NCI-H345 (cell line): ENCODE measurements around the gene TRIM45.

Source experiments
- DNase-seq: peaks from one replicate; lab custom pipeline; 2025; lab: John Stamatoyannopoulos, UW

TRIM45 gene

DNA sequence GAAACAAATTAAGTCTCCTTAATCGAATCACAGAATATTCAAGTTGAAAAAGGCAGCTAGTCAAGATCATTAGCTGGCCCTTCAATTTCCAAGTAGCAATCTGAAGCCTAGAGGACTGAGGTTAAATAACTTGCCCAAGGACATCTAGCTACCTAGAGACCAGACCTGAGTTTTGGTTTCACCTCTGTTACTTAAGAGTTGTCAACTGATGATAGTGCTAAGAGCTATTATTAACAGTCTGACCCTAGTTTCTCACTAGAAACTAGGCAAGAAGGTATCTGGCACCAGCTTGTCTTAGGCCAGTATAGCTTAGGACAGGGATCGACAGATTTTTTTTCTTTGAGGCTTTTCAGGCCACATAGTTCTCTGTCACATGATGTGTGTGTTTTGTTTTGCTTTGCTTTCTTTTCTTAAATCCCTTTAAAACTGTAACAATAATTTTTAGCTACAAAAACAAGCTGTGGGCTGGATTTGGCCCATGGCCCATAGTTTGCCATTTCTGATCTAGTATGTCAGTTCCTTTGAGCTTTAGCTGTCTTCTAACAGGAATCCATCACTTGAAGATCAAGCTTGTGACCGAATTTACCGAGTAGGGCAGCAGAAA is 23.2 kb downstream of the TRIM45 start:
- no peak for DNase-seq

DNA sequence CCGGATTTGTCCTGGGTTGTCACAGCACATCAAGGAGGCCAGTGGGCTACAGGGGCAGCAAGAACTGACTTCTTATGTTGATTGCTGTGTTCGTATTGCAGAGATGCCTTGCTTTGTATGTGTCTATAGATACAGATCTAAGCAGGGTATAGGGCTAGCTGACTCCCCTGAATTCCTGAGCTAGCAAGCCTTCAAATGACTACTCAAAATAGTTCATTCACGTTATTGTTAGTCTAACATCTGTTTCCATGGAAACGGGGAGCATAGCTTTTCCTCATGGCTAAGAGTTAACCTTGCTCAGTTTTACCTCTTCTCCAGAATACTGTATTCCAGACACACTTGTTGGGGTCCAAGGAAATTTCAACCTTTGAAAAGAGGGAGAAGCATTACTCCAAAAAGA is 24.1 kb downstream of the TRIM45 start:
- no peak for DNase-seq

DNA sequence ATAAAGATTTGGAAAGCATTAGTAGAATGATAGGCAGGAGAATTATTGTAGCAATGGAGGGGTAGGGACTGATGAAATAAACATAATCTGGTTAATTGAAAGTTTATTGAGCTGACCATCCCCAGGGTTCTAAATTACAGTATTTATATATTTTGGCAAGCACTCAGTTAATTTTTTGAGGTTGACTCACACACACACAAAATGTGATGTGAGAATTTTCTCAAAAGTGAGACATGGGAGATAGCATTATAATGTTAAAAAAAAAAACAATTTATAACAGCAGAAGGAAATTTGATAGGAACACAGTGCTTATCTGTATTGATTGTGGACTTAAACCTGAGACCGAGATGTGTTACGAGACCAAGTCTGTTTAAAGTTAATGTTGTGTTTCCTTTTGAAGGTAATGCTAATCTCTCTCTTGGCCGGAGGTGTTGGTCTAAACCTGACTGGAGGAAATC is 24.6 kb downstream of the TRIM45 start:
- no peak for DNase-seq

DNA sequence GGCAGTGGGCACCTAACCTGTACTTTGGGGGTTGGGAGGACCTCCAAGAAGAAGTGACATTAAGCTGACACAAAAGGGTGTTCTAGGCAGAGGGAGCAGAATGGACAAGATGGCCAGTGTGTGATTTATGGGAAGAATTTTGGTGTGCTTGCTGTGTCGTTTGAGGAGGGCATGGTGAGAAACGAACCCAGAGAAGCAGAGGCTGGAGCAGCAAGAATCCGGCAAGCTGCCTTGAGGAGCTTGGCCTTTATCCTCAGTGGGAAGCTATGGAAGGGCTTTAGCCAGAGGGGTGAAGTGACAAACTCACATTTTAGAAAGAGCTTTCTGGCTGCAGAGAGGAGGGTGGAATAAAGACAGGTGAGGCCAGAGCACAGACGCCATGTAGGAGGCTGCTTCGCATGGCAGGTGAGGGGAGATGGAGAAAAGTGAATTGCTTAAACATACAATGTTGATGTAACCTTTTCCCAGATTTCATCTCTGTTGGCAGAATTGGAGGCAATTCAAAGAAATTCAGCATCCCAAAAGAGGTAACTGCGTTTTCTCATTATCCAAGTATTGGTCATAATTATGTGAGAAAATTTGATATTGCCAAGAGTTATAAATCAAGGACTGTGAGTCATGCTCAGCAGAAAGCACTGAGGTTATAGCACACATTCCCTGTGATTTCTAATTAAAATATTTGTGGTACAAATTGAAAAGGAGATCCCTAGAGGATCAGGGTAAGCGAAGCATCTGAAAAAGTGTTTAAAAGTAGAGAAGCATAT is 26.5 kb downstream of the TRIM45 start:
- no peak for DNase-seq

DNA sequence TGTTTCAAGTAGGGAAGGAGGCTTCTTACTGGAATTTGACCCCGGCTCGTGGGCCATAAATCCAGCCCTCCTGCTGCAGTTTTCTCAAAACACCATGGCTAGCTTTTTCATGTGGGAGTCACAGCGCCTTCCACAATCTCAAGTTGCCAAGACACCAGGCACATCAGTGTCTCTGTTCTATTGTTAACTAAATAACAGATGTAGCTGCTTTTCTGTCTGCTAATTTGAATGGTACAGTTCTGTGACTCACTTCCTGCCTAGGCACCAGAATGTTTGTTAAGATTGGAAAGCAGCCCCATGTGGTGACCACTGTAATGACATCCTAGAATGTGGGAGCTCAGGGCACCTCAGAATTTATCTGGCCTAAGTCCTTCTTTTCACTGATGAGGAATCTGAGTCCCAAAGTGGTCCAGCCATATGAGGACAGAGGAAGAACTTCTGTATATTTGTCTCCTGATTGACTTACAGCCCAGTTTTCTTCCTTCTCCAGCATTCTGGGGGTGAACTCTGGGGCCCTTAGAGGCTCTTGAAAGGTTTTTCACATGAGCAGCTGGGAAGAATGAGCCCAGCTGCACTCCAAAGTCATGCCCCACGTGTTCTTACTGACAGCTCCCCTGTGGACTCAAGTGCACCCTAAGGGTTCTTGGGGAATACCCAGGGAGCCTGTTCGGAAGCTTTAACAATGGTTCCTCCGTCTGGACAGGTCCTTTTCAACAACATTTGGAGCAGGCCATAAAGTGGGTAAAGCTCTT is 27.5 kb downstream of the TRIM45 start:
- DNase-seq, result no peak

DNA sequence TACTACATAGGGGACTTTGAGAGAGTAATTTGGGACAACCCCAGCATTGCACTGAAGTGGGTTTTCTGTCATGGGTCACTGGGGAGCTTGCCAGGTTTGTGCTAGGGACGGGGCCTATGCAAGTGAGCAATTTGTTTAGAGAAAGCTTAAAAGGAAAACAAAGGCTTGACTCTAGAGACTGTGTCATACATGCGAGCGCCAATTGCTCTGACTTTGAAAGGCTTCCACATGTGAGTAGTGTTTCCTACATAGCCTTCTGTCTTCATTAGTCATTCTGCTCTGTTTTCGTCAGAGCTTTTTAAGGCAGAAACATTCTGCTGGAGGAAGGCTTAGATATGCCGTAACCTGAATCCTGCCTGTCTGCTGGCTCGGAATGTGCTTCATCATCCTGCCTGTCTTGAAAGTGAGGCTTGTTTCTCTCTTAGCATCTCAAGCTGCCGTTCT is 28.4 kb downstream of the TRIM45 start:
- DNase-seq, result no peak

DNA sequence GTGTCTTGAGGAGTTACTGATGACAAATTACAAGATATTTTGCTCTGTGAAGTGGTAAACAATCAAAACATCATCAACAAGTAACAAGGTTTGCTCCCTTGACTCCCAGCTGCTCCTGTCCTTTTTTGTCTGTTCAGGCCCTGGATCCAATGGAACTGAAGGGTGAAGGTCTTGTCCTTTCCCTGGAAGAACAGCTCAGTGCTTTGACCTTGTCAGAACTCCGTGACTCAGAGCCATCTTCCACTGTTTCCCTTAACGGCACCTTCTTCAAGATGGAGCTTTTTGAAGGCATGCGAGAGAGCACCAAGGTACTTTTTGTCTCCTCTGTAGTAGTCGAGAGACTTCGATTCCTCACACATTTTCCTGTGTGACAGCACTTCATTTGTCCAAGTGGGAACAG is 29.0 kb downstream of the TRIM45 start:
- DNase-seq, result no peak

DNA sequence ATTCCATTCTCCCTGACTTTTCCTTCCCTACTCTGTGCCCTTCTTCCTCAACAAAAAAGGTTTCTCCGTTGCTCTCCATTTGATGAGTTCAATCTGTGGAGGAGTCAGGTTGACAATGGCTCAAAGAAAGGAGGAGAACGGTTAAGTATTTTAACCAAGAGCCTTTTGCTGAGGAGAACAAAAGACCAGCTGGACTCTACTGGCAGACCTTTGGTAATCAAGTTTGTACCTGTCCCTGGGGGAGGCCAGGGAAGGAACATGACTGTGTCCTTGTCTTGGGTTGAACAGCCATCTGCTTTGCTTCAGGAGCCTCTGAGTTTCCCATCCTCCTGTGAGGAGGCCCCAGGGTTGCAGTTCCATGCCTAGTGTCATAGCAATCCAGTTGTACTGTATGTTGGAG is 31.6 kb downstream of the TRIM45 start:
- DNase-seq, result no peak

DNA sequence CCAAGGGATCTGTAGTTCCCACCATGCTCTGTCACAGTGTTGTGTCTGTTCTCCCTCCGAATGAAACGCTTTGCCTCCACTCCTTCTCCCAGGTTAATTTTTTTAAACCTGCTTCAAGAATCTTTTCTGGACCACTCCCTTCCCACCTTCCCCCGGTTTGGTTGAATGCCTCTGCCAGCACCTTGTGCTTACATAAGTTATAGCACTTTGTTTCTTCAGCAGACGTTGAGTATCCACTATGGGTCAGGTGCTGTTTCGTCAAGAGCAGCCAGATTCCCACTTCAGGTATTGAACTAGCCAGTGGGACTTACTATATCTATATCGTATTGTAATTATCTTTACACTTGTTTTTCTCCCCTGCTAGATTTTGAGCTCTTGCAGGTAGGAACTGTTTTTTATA is 33.9 kb downstream of the TRIM45 start:
- no peak for DNase-seq

DNA sequence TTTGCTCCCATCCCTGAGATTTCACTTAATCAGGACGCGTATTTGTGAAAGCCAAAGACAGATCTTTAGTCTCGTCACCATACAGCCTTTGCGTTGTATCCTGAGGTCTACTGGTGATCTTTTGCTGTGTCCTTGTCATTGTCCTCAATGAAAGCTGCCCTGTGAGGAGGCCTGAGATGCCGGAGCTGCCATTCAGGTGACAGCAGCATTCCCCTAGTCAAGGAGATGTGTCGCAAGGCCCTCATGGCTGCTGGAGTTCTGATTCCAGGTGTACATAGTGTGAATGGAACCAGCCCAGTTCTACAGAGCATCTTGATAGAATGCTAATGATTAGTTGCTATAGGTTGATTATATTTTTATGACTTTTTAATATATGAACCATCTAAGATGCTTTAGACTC is 37.3 kb downstream of the TRIM45 start:
- DNase-seq, result no peak

DNA sequence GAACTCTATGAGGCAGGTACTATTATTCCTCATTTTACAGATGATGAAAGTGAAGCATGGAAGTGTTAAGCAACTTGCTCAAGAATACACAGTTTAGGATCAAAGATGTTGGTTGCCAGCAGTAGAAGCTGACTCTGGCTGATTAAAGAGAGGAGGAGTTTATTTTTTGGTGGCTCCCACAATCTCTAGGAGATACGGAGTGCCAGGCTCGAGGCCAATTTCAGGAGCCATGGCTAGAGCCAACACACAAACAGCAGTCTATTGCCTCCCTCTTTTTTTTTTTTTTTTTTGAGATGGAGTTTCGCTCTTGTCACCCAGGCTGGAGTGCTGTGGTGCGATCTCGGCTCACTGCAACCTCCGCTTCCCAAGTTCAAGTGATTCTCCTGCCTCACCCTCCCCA is 41.8 kb downstream of the TRIM45 start:
- DNase-seq, result no peak

DNA sequence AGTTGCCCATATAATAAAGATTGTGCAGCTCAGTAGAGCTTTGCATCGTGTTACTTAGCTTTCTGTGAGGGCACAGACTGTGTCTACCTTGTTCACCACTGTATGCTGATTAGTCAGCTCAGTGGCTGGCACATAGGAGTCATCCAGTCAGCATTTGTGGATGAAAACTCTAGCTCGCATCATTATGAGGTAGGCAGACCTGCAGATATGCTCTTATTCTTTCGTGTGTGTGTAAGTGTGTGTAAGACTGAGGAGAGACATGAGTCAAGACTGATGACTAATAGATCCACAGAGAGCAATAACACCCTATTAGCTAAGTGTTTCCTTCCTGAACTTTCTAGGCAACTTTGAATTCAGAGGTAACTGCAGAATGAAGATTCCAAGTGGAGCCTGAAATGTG is 44.3 kb downstream of the TRIM45 start:
- no peak for DNase-seq

DNA sequence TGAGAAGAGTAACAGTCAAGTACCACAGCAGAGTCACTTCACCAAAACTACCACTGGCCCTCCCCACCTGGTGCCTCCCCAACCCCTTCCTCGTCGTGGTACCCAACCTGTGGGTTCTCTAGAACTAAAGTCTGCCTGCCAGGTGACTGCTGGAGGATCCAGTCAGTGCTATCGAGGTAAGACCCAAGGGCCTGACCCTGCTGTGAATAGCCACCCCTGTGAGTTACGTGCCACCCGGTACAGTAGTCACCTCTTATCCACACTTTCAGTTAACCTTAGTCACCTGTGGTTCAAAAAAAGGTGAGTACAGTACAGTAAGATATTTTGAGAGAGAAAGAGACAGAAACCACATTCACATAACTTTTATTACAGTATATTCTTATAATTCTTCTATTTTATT is 44.9 kb downstream of the TRIM45 start:
- no peak for DNase-seq

DNA sequence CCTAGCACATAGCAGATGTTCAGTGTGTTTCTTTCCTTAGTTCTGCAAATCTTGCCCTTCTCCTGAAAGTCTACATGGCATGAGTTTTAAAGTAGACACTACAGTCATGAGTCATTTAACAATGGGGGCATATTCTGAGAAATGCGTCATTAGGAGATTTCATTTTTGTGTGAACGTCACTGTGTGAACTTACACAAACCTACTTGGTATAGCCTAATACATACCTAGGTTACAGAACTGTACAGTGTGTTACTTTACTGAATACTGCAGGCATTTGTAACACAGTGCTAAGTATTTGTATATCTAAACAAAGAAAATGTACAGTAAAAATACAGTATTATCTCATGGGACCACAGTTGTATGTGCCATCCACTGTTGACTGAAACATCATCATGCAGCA is 51.4 kb downstream of the TRIM45 start:
- no peak for DNase-seq

DNA sequence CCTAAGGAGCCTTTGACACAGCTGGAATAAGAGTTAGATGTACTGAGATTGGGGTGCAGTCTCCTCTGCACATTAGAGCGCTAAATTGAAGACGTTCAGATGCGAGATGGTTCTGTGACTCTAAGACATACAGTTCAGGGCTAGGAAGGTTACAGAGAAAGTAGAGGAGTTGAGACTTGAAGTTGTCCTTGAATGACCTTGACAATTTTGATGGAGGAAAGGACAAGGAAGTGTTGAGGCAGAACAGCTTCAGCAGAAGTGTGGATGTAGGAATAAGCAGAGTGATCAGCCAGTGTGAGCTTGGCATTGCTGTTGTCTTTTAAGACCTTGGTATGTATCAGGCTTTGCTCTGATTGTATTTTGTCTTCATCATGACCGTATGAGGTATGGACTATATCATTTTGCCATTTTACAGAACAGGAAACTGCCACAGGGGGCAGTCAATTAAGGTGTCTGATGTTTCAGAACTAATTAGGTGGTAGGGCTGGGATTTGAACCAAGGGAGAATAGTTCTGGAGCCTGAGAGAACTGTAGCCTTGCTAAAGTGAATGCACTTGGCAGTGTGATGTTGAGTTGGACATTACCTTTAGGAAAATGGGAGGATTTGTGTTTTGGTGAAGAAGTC is 52.2 kb downstream of the TRIM45 start:
- DNase-seq, result no peak

DNA sequence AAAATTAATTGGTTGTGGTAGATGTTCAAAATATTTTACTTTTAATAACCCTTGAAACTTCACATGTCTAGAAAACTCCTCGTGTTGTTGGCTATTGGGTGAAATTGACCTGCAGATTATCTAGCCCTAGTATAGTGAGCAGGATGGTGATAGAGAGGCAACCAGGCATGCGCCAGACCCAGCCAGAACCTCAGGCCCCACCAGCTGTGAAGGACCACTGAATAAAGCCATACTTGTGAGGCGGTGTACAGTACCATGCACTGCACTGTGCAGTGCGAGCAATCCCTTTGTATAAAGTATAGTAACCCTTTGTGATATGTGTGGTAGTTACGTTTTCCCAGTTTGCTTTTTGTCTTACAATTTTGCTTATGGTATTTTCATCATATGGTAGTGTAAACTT is 53.0 kb downstream of the TRIM45 start:
- DNase-seq, result no peak

DNA sequence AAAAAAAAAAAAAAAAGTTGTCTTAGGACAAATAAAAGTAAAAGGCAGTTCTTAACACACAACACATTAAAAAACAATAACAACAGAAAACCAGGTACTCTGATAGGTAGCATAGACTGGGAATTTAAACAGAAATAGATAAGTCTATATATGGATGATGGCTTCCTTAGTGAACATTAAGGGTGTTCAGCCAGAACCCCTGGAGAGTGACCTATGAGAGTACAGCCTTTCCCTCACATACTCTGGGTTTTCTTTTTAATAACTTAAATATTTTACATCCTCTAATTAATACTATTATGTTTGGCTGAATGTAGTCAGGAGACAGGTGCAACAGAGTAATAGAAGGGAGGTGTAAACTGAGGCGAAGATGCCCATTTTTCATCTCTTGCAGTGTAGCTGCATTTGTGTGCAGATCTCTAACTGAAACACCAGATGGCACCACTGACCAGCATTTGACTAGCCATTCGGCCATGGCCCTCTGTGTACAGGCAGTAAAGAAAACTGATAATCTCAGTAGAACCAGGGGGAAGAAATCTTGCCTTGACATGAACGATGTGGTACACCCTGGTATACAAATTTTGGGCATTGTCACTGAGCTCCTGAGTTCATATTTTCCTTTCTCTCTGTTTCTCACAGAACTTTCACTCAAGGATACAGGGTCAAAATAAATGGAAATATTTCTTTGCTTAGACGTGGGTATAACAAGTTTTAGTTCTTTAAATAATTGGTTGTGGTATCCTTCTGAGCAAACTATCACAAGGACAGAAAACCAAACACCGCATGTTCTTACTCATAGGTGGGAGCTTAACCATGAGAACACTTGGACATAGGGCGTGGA is 53.8 kb downstream of the TRIM45 start:
- DNase-seq, result peak; percentile 14

DNA sequence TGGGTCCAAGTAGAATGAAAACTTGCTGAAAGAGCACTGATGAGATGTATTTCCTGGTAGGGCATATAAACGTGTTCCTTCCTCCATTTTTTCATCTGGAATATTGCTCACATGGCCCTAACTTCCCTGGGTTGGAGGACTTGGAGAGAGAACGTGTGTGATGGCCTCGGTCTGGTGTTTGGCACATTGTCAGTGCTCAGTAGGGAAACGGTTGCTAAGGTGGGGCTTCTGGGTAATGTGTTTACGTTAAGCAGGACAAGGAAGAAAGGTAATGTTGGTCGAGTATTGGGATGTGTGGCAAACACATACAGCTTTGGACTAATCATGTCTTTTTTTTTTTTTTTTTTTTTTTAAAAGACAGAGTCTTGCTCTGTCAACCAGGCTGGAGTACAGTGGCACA is 55.2 kb downstream of the TRIM45 start:
- DNase-seq, result no peak

DNA sequence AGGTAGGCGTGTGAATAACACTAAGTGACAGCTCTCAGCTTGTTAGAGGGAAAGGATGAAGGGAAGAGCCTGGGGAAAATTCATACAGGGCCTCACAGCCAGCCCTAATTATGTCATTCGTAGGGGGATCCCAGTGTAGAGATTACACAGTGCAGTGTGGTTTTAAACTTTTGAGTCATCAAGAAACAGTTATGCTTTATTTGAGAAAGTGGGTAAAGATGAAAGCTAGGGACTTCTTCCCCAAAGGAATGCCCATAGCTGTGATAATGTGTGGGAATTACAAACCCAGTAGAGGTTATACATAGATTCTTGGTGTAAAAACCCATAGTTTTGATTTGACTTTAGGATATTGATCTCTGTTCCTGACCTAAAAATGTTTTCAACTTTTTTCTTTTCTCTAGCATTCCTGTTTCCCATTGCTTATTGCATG is 59.5 kb downstream of the TRIM45 start:
- no peak for DNase-seq
